ENCODE data around the gene FHOD3.

- TF ChIP-seq CTCF (IDR thresholded peaks at IDR 0.05; ENCODE audit: low read length) (no peak), EZH2 (optimal IDR thresholded peaks at IDR 0.05; ENCODE audit: low read depth, low read length) (no peak), EZH2phosphoT487 (IDR thresholded peaks at IDR 0.05; ENCODE audit: low read length) (no peak)
Observed at GRCh38 chr18:36312806-36313395, 15.4 kb downstream of the FHOD3 start.

All from MM.1S (cell line).